Upper lobe of left lung (tissue), 4 donors: ENCODE data around the gene ABHD8.

Experiments used
- POLR2A ChIP-seq, 4 donors: fragments of 450-650 bp; IDR thresholded peaks; one replicate each; pipeline ENCODE4 v1.5.1; 2016 to 2017; ENCODE audit warnings: antibody characterized with exemption in 4 of 4, mild to moderate bottlenecking in 2 of 4
- TF ChIP-seq, protein P1 (sequence below), 6 experiments: fragments of 450-650 bp in 4 of 6; fragments of 200-600 bp in 2 of 6; sonication (generic) in 2 of 6; IDR thresholded peaks; one replicate each; pipeline ENCODE4 v1.5.1; 2016 to 2019; ENCODE audit warnings: antibody characterized with exemption in 6 of 6

DNA sequence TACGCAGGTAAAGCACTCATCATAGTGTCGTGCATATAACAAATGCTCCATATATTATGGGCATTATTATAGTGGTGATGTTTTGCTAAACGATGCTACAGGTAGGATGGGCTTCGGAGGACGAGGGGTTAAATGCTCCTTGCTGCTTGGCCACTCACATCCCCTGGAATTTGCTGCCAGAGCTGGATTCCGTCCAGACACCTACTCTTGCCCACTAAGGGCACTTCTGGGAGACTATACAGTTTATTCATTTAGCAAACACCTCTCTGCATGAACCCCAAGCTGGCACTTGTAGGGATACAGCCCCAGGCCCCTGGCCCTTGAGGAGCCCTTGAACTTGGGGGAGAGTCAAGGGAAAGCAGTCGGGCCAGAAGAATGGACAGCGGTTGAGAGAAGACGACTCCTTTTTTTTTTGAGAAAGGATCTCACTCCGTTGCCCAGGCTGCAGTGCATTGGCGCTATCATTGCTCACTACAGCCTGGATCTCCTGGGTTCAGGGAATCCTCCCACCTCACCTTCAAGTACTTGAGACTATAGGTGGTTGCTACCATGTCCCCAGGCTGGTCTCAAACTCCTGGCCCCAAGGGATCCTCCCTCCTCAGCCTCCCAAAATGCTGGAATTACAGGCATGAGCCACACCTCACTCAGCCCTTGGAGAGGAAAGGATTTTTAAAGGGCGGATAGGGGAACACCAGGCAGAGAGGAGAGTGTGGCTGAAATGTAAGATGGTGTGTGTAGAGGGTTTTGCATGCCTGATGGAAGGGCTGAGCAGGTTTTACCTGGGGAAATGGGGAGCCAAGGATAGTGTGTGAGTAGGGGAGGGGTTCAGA lies 1.4 kb upstream of the ABHD8 start:
- TF ChIP-seq, protein P1, sequence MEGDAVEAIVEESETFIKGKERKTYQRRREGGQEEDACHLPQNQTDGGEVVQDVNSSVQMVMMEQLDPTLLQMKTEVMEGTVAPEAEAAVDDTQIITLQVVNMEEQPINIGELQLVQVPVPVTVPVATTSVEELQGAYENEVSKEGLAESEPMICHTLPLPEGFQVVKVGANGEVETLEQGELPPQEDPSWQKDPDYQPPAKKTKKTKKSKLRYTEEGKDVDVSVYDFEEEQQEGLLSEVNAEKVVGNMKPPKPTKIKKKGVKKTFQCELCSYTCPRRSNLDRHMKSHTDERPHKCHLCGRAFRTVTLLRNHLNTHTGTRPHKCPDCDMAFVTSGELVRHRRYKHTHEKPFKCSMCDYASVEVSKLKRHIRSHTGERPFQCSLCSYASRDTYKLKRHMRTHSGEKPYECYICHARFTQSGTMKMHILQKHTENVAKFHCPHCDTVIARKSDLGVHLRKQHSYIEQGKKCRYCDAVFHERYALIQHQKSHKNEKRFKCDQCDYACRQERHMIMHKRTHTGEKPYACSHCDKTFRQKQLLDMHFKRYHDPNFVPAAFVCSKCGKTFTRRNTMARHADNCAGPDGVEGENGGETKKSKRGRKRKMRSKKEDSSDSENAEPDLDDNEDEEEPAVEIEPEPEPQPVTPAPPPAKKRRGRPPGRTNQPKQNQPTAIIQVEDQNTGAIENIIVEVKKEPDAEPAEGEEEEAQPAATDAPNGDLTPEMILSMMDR (IDR thresholded peaks at IDR 0.05), result no peak
- no peak for TF ChIP-seq POLR2A (IDR thresholded peaks at IDR 0.05)
